Body of pancreas (tissue), 4 donors: ENCODE measurements around the gene COL18A1. TPM values are rescaled to one million over a fixed set of nuclear protein-coding genes. Genes with fewer than 3 reads are reported as not detected.

Source experiments
- ATAC-seq: fragments of 150-250 bp; one replicate; pipeline ENCODE4 v1.9.1; 2016
- DNase-seq, 4 donors: peaks; one replicate each; pipeline ENCODE4 v3.0.0-alpha.2; 2019
- H3K27ac ChIP-seq, 4 donors: fragments of 200-600 bp; sonication (generic); 1 replicate in 3 of 4; 2 replicates in 1 of 4; pipeline versions ENCODE4 v1.5.1 to v1.6.1; 2016 to 2019; ENCODE audit warnings: mild to moderate bottlenecking in 1 of 4, mixed read lengths in 1 of 4, moderate library complexity in 1 of 4
- H3K27me3 ChIP-seq, 2 donors: fragments of 200-600 bp; sonication (generic); one replicate each; pipeline ENCODE4 v1.6.0; 2016; ENCODE audit warnings: mild to moderate bottlenecking in 1 of 2
- H3K36me3 ChIP-seq, 2 donors: fragments of 200-600 bp; sonication (generic); replicated peaks in 1 of 2; 2 replicates each; pipeline ENCODE4 v1.5.1; 2016; ENCODE audit warnings: low read depth in 2 of 2; ENCODE audit not compliant: insufficient read depth in 1 of 2
- H3K4me1 ChIP-seq: fragments of 200-600 bp; sonication (generic); one replicate; pipeline ENCODE4 v1.6.0; 2016
- H3K4me3 ChIP-seq, 2 donors: fragments of 200-600 bp; sonication (generic); 1 replicate in 1 of 2; 2 replicates in 1 of 2; pipeline ENCODE4 v1.5.1; 2016 to 2019
- H3K9me3 ChIP-seq, 3 donors: fragments of 200-600 bp; sonication (generic); 1 replicate in 2 of 3; 2 replicates in 1 of 3; pipeline ENCODE4 v1.5.1; 2016
- CTCF ChIP-seq, 7 experiments: fragments of 450-650 bp in 4 of 7; fragments of 200-600 bp in 3 of 7; sonication (generic) in 3 of 7; IDR thresholded peaks; one replicate each; pipeline ENCODE4 v1.5.1; 2016 to 2019; ENCODE audit warnings: antibody characterized with exemption in 7 of 7
- POLR2A ChIP-seq, 3 donors: fragments of 450-650 bp; IDR thresholded peaks; one replicate each; pipeline ENCODE4 v1.6.1; 2016; ENCODE audit warnings: antibody characterized with exemption in 3 of 3, mild to moderate bottlenecking in 2 of 3
- WGBS, 2 donors: methylation state at CpG; one replicate each; pipeline ENCODE4 v1.1.5; 2017; 5-methylcytosine and 5-hydroxymethylcytosine counted together
- intact Hi-C: fragments of 100-400 bp; cut with DNase I; formaldehyde crosslinking; loops from one replicate; pipeline ENCODE4 v1.15.1; 2023
- total RNA-seq, 2 donors: library from RNA; depleted of rRNA; stranded (reverse); fragments of >200 nt; gene quantifications; one replicate each; pipeline ENCODE4 v1.1.0, GENCODE V29; 2016

The COL18A1 gene
- total RNA-seq, 2 donors from 2014 or later, result 108 to 284 TPM

- peak in 2 of 4 donors; percentile 42 to 61 for DNase-seq
- WGBS, 2 donors, result 64 to 89% methylated on average over 3 to 32 of the region's 33 CpGs
Measured at GRCh38 chr21:45505416-45506021, 100.6 kb downstream of the COL18A1 start.

GRCh38 chr21:45506241-45506817 lies 101.4 kb downstream of the COL18A1 start:
- H3K4me3 ChIP-seq, result no peak overlapping the region
- intact Hi-C loops, result no loop called here
- no peaks in the 10 kb centered on the region for H3K9me3 ChIP-seq
- 79 to 95% methylated on average over 4 to 22 of the region's 22 CpGs for WGBS, 2 donors
- DNase-seq (peak in 1 of 4 donors; percentile 8), ATAC-seq (no peak)
- H3K4me1 ChIP-seq, result no peaks in the 10 kb centered on the region
- H3K27me3 ChIP-seq, result no peaks in the 10 kb centered on the region
- no peak overlapping the region for H3K27ac ChIP-seq
- no peak for TF ChIP-seq POLR2A (IDR thresholded peaks at IDR 0.05)
- no peak for TF ChIP-seq CTCF (IDR thresholded peaks at IDR 0.05)
- no peaks in the 10 kb centered on the region for H3K36me3 ChIP-seq

More at GRCh38 chr21:45505416-45506021, 100.6 kb downstream of the COL18A1 start:
- H3K9me3 ChIP-seq, result no peaks in the 10 kb centered on the region
- no peak overlapping the region for H3K4me3 ChIP-seq
- H3K36me3 ChIP-seq, result no peaks in the 10 kb centered on the region
- H3K27me3 ChIP-seq, result no peaks in the 10 kb centered on the region
- no peak for TF ChIP-seq POLR2A (IDR thresholded peaks at IDR 0.05)
- TF ChIP-seq CTCF (IDR thresholded peaks at IDR 0.05), result no peak
- H3K4me1 ChIP-seq, result no peaks in the 10 kb centered on the region
- ATAC-seq, result no peak
- H3K27ac ChIP-seq, result no peak overlapping the region
- intact Hi-C loops, result no loop called here

GRCh38 chr21:45506836-45507522 lies 102.0 kb downstream of the COL18A1 start:
- ATAC-seq, result no peak
- peaks cover 5% of the 10 kb centered on the region for H3K4me1 ChIP-seq
- intact Hi-C loops, result no loop called here

GRCh38 chr21:45507523-45507875 lies 102.5 kb downstream of the COL18A1 start:
- H3K36me3 ChIP-seq, result no peaks in the 10 kb centered on the region
- H3K4me3 ChIP-seq, result no peak overlapping the region
- H3K27me3 ChIP-seq, result no peaks in the 10 kb centered on the region
- 77 to 100% methylated on average over 4 to 9 of the region's 9 CpGs for WGBS, 2 donors
- H3K27ac ChIP-seq, result no peak overlapping the region
- peaks cover 10% of the 10 kb centered on the region for H3K4me1 ChIP-seq
- intact Hi-C loops, result no loop called here
- TF ChIP-seq POLR2A (IDR thresholded peaks at IDR 0.05), result no peak
- no peak for TF ChIP-seq CTCF (IDR thresholded peaks at IDR 0.05)
- DNase-seq (no peak), ATAC-seq (no peak)
- H3K9me3 ChIP-seq, result no peaks in the 10 kb centered on the region

More at GRCh38 chr21:45506836-45507522, 102.0 kb downstream of the COL18A1 start:
- Histone ChIP-seq H3K36me3 (no peaks in the 10 kb centered on the region), H3K27ac (no peak overlapping the region), H3K4me3 (no peak overlapping the region), H3K27me3 (no peaks in the 10 kb centered on the region), H3K9me3 (no peaks in the 10 kb centered on the region)
- DNase-seq, result peak in 1 of 4 donors; percentile 8
- TF ChIP-seq POLR2A (IDR thresholded peaks at IDR 0.05) (no peak), CTCF (IDR thresholded peaks at IDR 0.05) (no peak)
- 61 to 83% methylated on average over 1 to 6 of the region's 13 CpGs for WGBS, 2 donors
